ENCODE measurements around the gene HAUS8. TPM values are rescaled to one million over a fixed set of nuclear protein-coding genes. Genes with fewer than 3 reads are reported as not detected.

HAUS8 gene
- total RNA-seq, 2 donors from 2014 or later = 1.6 to 2.3 TPM

GRCh38 chr19:17037184-17037583 is 38.1 kb downstream of the HAUS8 start:
- intact Hi-C loops (cut with DNase I) = no loop called here
- WGBS, 2 donors = 62 to 83% methylated on average over 4 to 5 of the region's 6 CpGs
- H3K27me3 ChIP-seq = no peaks in the 10 kb centered on the region
- H3K9me3 ChIP-seq = no peaks in the 10 kb centered on the region
- no peaks in the 10 kb centered on the region for H3K36me3 ChIP-seq (replicated peaks in 1 of 2; ENCODE audit: insufficient read depth in 1 of 2, low read depth in 2 of 2)
- ATAC-seq (no peak), DNase-seq (no peak)
- H3K4me1 ChIP-seq = no peaks in the 10 kb centered on the region
- H3K27ac ChIP-seq = no peak overlapping the region
- TF ChIP-seq CTCF (IDR thresholded peaks at IDR 0.05) (no peak), POLR2A (IDR thresholded peaks at IDR 0.05) (no peak)
- no peak overlapping the region for H3K4me3 ChIP-seq

- no peaks in the 10 kb centered on the region for H3K27me3 ChIP-seq
- no peak overlapping the region for H3K4me3 ChIP-seq
- ATAC-seq (no peak), DNase-seq (no peak)
- no peak for TF ChIP-seq CTCF (IDR thresholded peaks at IDR 0.05)
- no peak for TF ChIP-seq POLR2A (IDR thresholded peaks at IDR 0.05)
- intact Hi-C loops (cut with DNase I) = no loop called here
- no peak overlapping the region for H3K27ac ChIP-seq
- H3K9me3 ChIP-seq = no peaks in the 10 kb centered on the region
- 56 to 100% methylated on average over 1 to 4 of the region's 4 CpGs for WGBS, 2 donors
- H3K36me3 ChIP-seq (replicated peaks in 1 of 2; ENCODE audit: insufficient read depth in 1 of 2, low read depth in 2 of 2) = no peaks in the 10 kb centered on the region
- no peaks in the 10 kb centered on the region for H3K4me1 ChIP-seq
These were observed 38.6 kb downstream of the HAUS8 start for GRCh38 chr19:17036640-17037039.

GRCh38 chr19:17035842-17036424 is 39.3 kb downstream of the HAUS8 start:
- no peak for TF ChIP-seq POLR2A (IDR thresholded peaks at IDR 0.05)
- no peak for TF ChIP-seq CTCF (IDR thresholded peaks at IDR 0.05)
- DNase-seq (peak in 2 of 4 donors; percentile 15 to 62), ATAC-seq (no peak)

GRCh38 chr19:17031741-17032140 is 43.5 kb downstream of the HAUS8 start:
- intact Hi-C loops (cut with DNase I) = no loop called here
- DNase-seq (no peak), ATAC-seq (no peak)
- Histone ChIP-seq H3K27me3 (no peaks in the 10 kb centered on the region), H3K27ac (no peak overlapping the region), H3K9me3 (no peaks in the 10 kb centered on the region), H3K4me1 (no peaks in the 10 kb centered on the region), H3K4me3 (no peak overlapping the region), H3K36me3 (replicated peaks in 1 of 2; ENCODE audit: insufficient read depth in 1 of 2, low read depth in 2 of 2) (no peaks in the 10 kb centered on the region)
- TF ChIP-seq POLR2A (IDR thresholded peaks at IDR 0.05) (no peak), CTCF (IDR thresholded peaks at IDR 0.05) (no peak)
- 72% methylated on average over 6 of the region's 6 CpGs for WGBS, 2 donors

More at GRCh38 chr19:17035842-17036424, 39.3 kb downstream of the HAUS8 start:
- H3K4me1 ChIP-seq = no peaks in the 10 kb centered on the region
- intact Hi-C loops (cut with DNase I) = no loop called here
- H3K36me3 ChIP-seq (replicated peaks in 1 of 2; ENCODE audit: insufficient read depth in 1 of 2, low read depth in 2 of 2) = no peaks in the 10 kb centered on the region
- H3K9me3 ChIP-seq = no peaks in the 10 kb centered on the region
- no peak overlapping the region for H3K4me3 ChIP-seq
- H3K27me3 ChIP-seq = no peaks in the 10 kb centered on the region
- H3K27ac ChIP-seq = no peak overlapping the region
- 70 to 73% methylated on average over 5 to 15 of the region's 15 CpGs for WGBS, 2 donors

GRCh38 chr19:17027535-17027975 is 47.7 kb downstream of the HAUS8 start:
- ATAC-seq = no peak
- no peak for DNase-seq
- H3K36me3 ChIP-seq (replicated peaks in 1 of 2; ENCODE audit: insufficient read depth in 1 of 2, low read depth in 2 of 2) = no peaks in the 10 kb centered on the region
- no peaks in the 10 kb centered on the region for H3K27me3 ChIP-seq
- no peak overlapping the region for H3K4me3 ChIP-seq
- H3K4me1 ChIP-seq = no peaks in the 10 kb centered on the region
- peaks cover 0 to 5% (median 0%) of the 10 kb centered on the region in 3 donors for H3K9me3 ChIP-seq
- intact Hi-C loops (cut with DNase I) = no loop called here
- no peak for TF ChIP-seq CTCF (IDR thresholded peaks at IDR 0.05)
- WGBS, 2 donors = 42 to 46% methylated on average over 7 of the region's 7 CpGs
- H3K27ac ChIP-seq = no peak overlapping the region

All from body of pancreas (tissue), 4 donors.